ENCODE measurements around the gene CHPT1.

The CHPT1 gene

DNA sequence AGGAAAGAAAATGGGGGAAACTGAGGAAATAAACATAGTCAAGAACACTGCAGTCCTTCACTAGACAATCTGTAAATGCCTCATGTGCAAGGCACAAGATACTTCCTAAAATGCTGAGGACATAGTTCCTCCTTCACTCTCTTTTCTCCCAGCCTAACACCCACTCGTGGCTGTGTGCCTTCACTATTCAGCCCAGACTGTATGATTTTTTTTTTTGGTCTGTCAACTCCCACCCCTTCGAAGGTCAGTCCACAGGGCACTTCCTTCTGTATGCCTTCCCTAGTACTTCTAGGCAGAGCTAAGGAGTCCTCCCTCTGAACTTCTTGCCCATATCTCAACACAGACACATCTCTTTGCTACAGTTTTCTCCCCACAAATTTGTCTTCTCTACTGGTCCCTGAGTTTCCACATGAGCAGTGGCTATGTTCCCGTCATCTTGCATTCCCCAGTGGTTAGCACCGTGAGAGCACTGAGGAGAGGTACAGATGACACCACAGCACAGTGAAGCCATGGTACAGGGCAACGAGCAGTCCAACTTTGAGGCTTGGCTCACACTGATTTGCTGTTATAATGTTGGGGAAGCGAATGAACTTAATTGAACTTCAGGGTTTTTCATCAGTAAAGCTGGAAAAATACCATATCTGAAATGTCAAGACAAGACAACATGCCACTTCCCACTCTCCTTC, 65.9 kb downstream of the CHPT1 start:
- no peak for DNase-seq (ENCODE audit: low read depth in 2 of 2)

- DNase-seq (ENCODE audit: low read depth in 2 of 2) = no peak
Measured at GRCh38 chr12:101764051-101764792, 66.8 kb downstream of the CHPT1 start.

DNA sequence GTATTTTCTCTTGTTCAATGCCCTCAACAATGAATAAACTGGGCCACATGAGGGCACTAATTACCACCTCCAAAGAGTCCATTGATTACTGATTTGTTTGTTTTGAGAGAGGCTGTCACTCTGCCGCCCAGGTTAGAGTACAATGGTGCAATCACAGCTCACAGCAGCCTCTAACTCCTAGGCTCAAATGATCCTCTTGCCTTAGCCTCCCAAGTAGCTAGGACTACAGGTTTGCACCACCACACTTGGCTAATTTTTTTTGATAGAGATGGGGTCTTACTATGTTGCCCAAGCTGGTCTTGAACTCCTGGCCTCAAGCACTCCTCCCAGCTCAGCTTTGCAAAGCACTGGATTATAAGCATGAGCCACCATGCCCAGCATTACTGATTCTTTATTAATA, 70.1 kb downstream of the CHPT1 start:
- no peak for DNase-seq (ENCODE audit: low read depth in 2 of 2)

GRCh38 chr12:101768781-101769180, 71.3 kb downstream of the CHPT1 start:
- DNase-seq (ENCODE audit: low read depth in 2 of 2) = no peak

- DNase-seq (ENCODE audit: low read depth in 2 of 2) = no peak
Measured at GRCh38 chr12:101769865-101770264, 72.4 kb downstream of the CHPT1 start.

- no peak for DNase-seq (ENCODE audit: low read depth in 2 of 2)
Measured at GRCh38 chr12:101772012-101772775, 74.8 kb downstream of the CHPT1 start.

DNA sequence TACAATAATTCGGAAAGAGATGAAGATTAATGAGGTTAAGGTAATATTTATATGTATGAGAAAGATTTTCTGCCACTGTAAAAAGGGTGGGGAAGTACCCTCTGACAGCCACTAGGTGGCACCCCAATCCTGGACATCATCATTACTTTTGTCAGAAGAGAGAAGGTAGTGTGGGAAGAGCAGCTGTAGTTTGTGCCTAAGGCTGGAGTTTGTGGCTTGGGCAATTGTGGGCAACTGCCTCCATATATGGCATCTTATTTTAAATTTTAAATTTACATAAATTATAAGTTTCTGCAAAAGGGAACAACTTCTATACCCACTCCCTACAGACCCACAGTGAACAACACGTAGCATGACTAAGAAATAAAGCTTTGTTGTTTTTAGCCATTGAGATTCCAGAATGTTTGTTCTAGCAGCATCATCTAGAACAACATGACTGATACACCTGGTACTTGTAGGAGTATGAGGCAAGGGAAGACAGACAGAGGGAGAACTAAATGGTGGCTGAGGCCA, 76.3 kb downstream of the CHPT1 start:
- peak; percentile 19 to 34 for DNase-seq (ENCODE audit: low read depth in 2 of 2)

- no peak for DNase-seq (ENCODE audit: low read depth in 2 of 2)
Measured at GRCh38 chr12:101775816-101776215, 78.4 kb downstream of the CHPT1 start.

DNA sequence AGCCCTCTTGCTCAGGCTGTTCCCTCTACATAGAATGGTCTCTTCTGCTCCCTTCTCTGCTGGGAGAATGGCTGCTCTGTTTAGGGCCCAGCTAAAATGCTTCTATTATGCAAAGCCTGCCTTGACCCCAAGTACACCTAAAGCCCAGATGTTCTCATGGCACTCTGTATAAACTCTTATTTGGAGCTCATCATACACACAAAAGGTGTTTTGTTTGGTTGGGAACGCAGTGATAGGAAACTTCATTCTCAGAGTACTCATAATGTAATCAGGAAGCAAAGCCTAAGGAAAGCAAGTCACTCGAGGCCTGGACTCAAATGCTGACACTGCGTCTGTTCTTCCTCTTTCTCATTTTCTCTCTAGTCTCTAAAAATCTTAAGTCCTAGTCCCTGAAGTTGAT, 80.0 kb downstream of the CHPT1 start:
- DNase-seq (ENCODE audit: low read depth in 2 of 2) = no peak

- DNase-seq (ENCODE audit: low read depth in 2 of 2) = no peak
Measured at GRCh38 chr12:101777978-101778377, 80.5 kb downstream of the CHPT1 start.

Data from stimulated activated CD8-positive, alpha-beta memory T cell treated with anti-CD3 and anti-CD28 coated beads, Interleukin-15, amount 100 ng/mL, for 4 hours (primary cell).